ENCODE data around the gene TBX1. TPM values are rescaled to one million over a fixed set of nuclear protein-coding genes. Genes with fewer than 3 reads are reported as not detected.

The TBX1 gene
- polyA plus RNA-seq, 3 donors, result not detected

- no peak overlapping the region for H3K27ac Mint-ChIP-seq
- no peak overlapping the region for H3K4me3 ChIP-seq (replicated peaks in 1 of 3; ENCODE audit: low read depth in 2 of 3, low read length in 3 of 3)
- no peaks in the 10 kb centered on the region for H4K20me1 ChIP-seq (ENCODE audit: insufficient read depth, low read length)
- H2AFZ ChIP-seq (ENCODE audit: insufficient read depth, low read depth, low read length, poor library complexity, severe bottlenecking), result no peak overlapping the region
- TF ChIP-seq, protein P1, sequence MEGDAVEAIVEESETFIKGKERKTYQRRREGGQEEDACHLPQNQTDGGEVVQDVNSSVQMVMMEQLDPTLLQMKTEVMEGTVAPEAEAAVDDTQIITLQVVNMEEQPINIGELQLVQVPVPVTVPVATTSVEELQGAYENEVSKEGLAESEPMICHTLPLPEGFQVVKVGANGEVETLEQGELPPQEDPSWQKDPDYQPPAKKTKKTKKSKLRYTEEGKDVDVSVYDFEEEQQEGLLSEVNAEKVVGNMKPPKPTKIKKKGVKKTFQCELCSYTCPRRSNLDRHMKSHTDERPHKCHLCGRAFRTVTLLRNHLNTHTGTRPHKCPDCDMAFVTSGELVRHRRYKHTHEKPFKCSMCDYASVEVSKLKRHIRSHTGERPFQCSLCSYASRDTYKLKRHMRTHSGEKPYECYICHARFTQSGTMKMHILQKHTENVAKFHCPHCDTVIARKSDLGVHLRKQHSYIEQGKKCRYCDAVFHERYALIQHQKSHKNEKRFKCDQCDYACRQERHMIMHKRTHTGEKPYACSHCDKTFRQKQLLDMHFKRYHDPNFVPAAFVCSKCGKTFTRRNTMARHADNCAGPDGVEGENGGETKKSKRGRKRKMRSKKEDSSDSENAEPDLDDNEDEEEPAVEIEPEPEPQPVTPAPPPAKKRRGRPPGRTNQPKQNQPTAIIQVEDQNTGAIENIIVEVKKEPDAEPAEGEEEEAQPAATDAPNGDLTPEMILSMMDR (IDR thresholded peaks at IDR 0.05), result no peak
- H3K36me3 ChIP-seq (replicated peaks in 1 of 2; ENCODE audit: control insufficient read depth in 1 of 2, insufficient read depth in 2 of 2, low read length in 2 of 2), result no peaks in the 10 kb centered on the region
- H3K27ac ChIP-seq (ENCODE audit: low read depth in 1 of 2, low read length in 2 of 2), result no peak overlapping the region
- no peaks in the 10 kb centered on the region for H3K79me2 ChIP-seq (ENCODE audit: insufficient read depth, low read length)
- H3K4me1 Mint-ChIP-seq, result no peaks in the 10 kb centered on the region
- peaks cover 0 to 4% (median 0%) of the 10 kb centered on the region in 7 donors for H3K9me3 Mint-ChIP-seq
- no peak for DNase-seq
- peaks cover 0 to 4% (median 0%) of the 10 kb centered on the region in 3 donors for H3K27me3 Mint-ChIP-seq (ENCODE audit: low read depth in 3 of 3)
- H3K36me3 Mint-ChIP-seq, result no peaks in the 10 kb centered on the region
- no peak overlapping the region for H3K9ac ChIP-seq (ENCODE audit: insufficient read depth, low read length, poor library complexity, severe bottlenecking)
- H3K9me3 ChIP-seq (replicated peaks in 1 of 2; ENCODE audit: control insufficient read depth in 1 of 2, insufficient read depth in 1 of 2, low read length in 2 of 2), result no peaks in the 10 kb centered on the region
- WGBS (ENCODE audit: insufficient coverage), result 100% methylated on average over 13 of the region's 15 CpGs
- H3K27me3 ChIP-seq (ENCODE audit: control insufficient read depth in 2 of 2, insufficient read depth in 2 of 2, low read length in 2 of 2), result no peaks in the 10 kb centered on the region
- intact Hi-C loops (cut with micrococcal nuclease), result no loop called here
- no peak overlapping the region for H3K4me3 Mint-ChIP-seq
- H3K4me1 ChIP-seq (ENCODE audit: control insufficient read depth in 1 of 2, insufficient read depth in 2 of 2, low read length in 2 of 2), result no peaks in the 10 kb centered on the region
- no peak overlapping the region for H3K4me2 ChIP-seq (replicated peaks; ENCODE audit: extremely low read depth, low read length, poor library complexity, severe bottlenecking)
These were observed 46.8 kb downstream of the TBX1 start for GRCh38 chr22:19807161-19807913.

- Histone ChIP-seq H3K4me2 (replicated peaks; ENCODE audit: extremely low read depth, low read length, poor library complexity, severe bottlenecking) (no peak overlapping the region), H3K9ac (ENCODE audit: insufficient read depth, low read length, poor library complexity, severe bottlenecking) (no peak overlapping the region)
- intact Hi-C loops (cut with micrococcal nuclease), result no loop called here
These were observed 47.6 kb downstream of the TBX1 start for GRCh38 chr22:19807914-19808872.

More at GRCh38 chr22:19807914-19808872, 47.6 kb downstream of the TBX1 start:
- Histone ChIP-seq H3K79me2 (ENCODE audit: insufficient read depth, low read length) (no peaks in the 10 kb centered on the region), H3K4me3 (replicated peaks in 1 of 3; ENCODE audit: low read depth in 2 of 3, low read length in 3 of 3) (no peak overlapping the region), H3K4me1 (ENCODE audit: control insufficient read depth in 1 of 2, insufficient read depth in 2 of 2, low read length in 2 of 2) (no peaks in the 10 kb centered on the region), H4K20me1 (ENCODE audit: insufficient read depth, low read length) (no peaks in the 10 kb centered on the region), H3K27ac (ENCODE audit: low read depth in 1 of 2, low read length in 2 of 2) (no peak overlapping the region), H2AFZ (ENCODE audit: insufficient read depth, low read depth, low read length, poor library complexity, severe bottlenecking) (no peak overlapping the region), H3K27me3 (ENCODE audit: control insufficient read depth in 2 of 2, insufficient read depth in 2 of 2, low read length in 2 of 2) (no peaks in the 10 kb centered on the region), H3K36me3 (replicated peaks in 1 of 2; ENCODE audit: control insufficient read depth in 1 of 2, insufficient read depth in 2 of 2, low read length in 2 of 2) (no peaks in the 10 kb centered on the region), H3K9me3 (replicated peaks in 1 of 2; ENCODE audit: control insufficient read depth in 1 of 2, insufficient read depth in 1 of 2, low read length in 2 of 2) (no peaks in the 10 kb centered on the region)
- no peak overlapping the region for H3K27ac Mint-ChIP-seq
- H3K4me3 Mint-ChIP-seq, result no peak overlapping the region
- no peak for DNase-seq
- 97% methylated on average over 19 of the region's 20 CpGs for WGBS (ENCODE audit: insufficient coverage)
- H3K27me3 Mint-ChIP-seq (ENCODE audit: low read depth in 3 of 3), result peaks cover 0 to 4% (median 0%) of the 10 kb centered on the region in 3 donors
- H3K9me3 Mint-ChIP-seq, result peaks cover 0 to 4% (median 0%) of the 10 kb centered on the region in 7 donors
- no peaks in the 10 kb centered on the region for H3K36me3 Mint-ChIP-seq
- TF ChIP-seq, protein P1 (IDR thresholded peaks at IDR 0.05), result no peak
- H3K4me1 Mint-ChIP-seq, result no peaks in the 10 kb centered on the region

All from CD14-positive monocyte (primary cell).